K562 (cell line): ENCODE data around the gene VDAC2. TPM values are rescaled to one million over a fixed set of nuclear protein-coding genes. Genes with fewer than 3 reads are reported as not detected.
A peak's percentile ranks its signal among the peaks of the same experiment; 100 is the strongest.

Experiments used
- CBX2 ChIP-seq: fragments of 200-600 bp; sonication (generic); IDR thresholded peaks from one replicate; pipeline ENCODE4 v1.6.1; 2012; ENCODE audit warnings: mild to moderate bottlenecking, low read length, inconsistent platforms; ENCODE audit not compliant: insufficient read depth, poor library complexity, severe bottlenecking
- CCAR2 ChIP-seq: fragments of 200-400 bp; formaldehyde crosslinking; IDR thresholded peaks from 2 replicates; pipeline ENCODE4 v1.6.1; 2017; ENCODE audit warnings: mild to moderate bottlenecking, low read depth, low read length
- DEAF1 ChIP-seq: fragments of 450-650 bp; formaldehyde crosslinking; IDR thresholded peaks from 2 replicates; pipeline ENCODE4 v1.4.0; 2020; ENCODE audit warnings: mild to moderate bottlenecking, moderate library complexity
- EGR1 ChIP-seq: fragments of 450-650 bp; conservative IDR thresholded peaks from 2 replicates; pipeline ENCODE4 v1.6.1; 2017; ENCODE audit warnings: mild to moderate bottlenecking
- ELF4 ChIP-seq: fragments of 450-650 bp; formaldehyde crosslinking; IDR thresholded peaks from 2 replicates; pipeline ENCODE4 v1.4.0; 2022; ENCODE audit warnings: missing genetic modification characterization
- FOXP4 ChIP-seq: sonication (generic); formaldehyde crosslinking; IDR thresholded peaks from 2 replicates; pipeline ENCODE4 v1.8.0; 2022; ENCODE audit warnings: mild to moderate bottlenecking, missing genetic modification reagents, borderline replicate concordance
- HOXB6 ChIP-seq: fragments of 250-450 bp; sonication (Bioruptor Pico); IDR thresholded peaks from 2 replicates; pipeline ENCODE4 v1.5.1; 2022; ENCODE audit warnings: mild to moderate bottlenecking, borderline replicate concordance
- KDM1A ChIP-seq, 2 experiments: fragments of 450-650 bp; IDR thresholded peaks; 2 replicates each; pipeline ENCODE4 v1.6.1; 2016; ENCODE audit warnings: mild to moderate bottlenecking in 2 of 2
- RNF2 ChIP-seq: sonication (generic); IDR thresholded peaks from 2 replicates; pipeline ENCODE4 v1.6.1; 2016
- SLC30A9 ChIP-seq: fragments of 250-450 bp; sonication (Bioruptor Pico); IDR thresholded peaks from 2 replicates; pipeline ENCODE4 v1.8.0; 2022; ENCODE audit warnings: mild to moderate bottlenecking, moderate library complexity
- SUPT5H ChIP-seq: fragments of 450-650 bp; IDR thresholded peaks from 2 replicates; pipeline ENCODE4 v1.6.1; 2016
- ZFP30 ChIP-seq: fragments of 250-450 bp; sonication (Bioruptor Pico); IDR thresholded peaks from 2 replicates; pipeline ENCODE4 v1.8.0; 2022; ENCODE audit warnings: moderate library complexity, mild to moderate bottlenecking, inconsistent platforms, borderline replicate concordance
- ZNF175 ChIP-seq: fragments of 200-800 bp; sonication (Bioruptor generic); IDR thresholded peaks from 2 replicates; pipeline ENCODE4 v1.6.1; 2016; ENCODE audit warnings: low read depth, mild to moderate bottlenecking, missing genetic modification characterization, missing compliant biosample characterization
- ZNF354B ChIP-seq: fragments of 250-450 bp; sonication (Bioruptor Pico); IDR thresholded peaks from 2 replicates; pipeline ENCODE4 v1.4.0; 2020
- ZNF444 ChIP-seq: fragments of 250-450 bp; sonication (Bioruptor Pico); IDR thresholded peaks from 2 replicates; pipeline ENCODE4 v1.4.0; 2020; ENCODE audit warnings: mild to moderate bottlenecking, moderate library complexity
- ZNF551 ChIP-seq: fragments of 250-450 bp; sonication (Bioruptor Pico); IDR thresholded peaks from 2 replicates; pipeline ENCODE4 v1.5.0; 2021; ENCODE audit warnings: mild to moderate bottlenecking, moderate library complexity
- ZNF76 ChIP-seq: fragments of 250-450 bp; sonication (Bioruptor Pico); IDR thresholded peaks from 2 replicates; pipeline ENCODE4 v1.4.0; 2020; ENCODE audit warnings: mild to moderate bottlenecking, moderate library complexity, borderline replicate concordance
- ZSCAN29 ChIP-seq: fragments of 450-650 bp; IDR thresholded peaks from 2 replicates; pipeline ENCODE4 v1.6.1; 2017
- polyA plus RNA-seq, 8 experiments: library from polyadenylated mRNA; depleted of rRNA in 4 of 8; stranded (reverse) in 5 of 8; unstranded in 3 of 8; fragments of >200 nt; fragmentation: Nextera tagmentation in 2 of 8; fragmentation: Illumina TruSeq in 1 of 8; extraction: Ambion mirVana in 2 of 8; extraction: Trizol in 1 of 8; gene quantifications; 2 replicates each; pipeline versions ENCODE4 v1.2.1 to v1.2.3, GENCODE V29; 2011 to 2014; ENCODE audit warnings: inconsistent platforms in 1 of 8, missing spikeins in 1 of 8
- total RNA-seq, 7 experiments: library from RNA; depleted of rRNA in 6 of 7; stranded (reverse); fragments of >200 nt in 6 of 7; fragmentation: Illumina TruSeq in 2 of 7; extraction: Trizol in 2 of 7; gene quantifications; 2 replicates each; pipeline versions ENCODE4 v1.2.1 to v1.2.3, GENCODE V29; 2011 to 2021; ENCODE audit warnings: low replicate concordance in 1 of 7
- TF ChIP-seq, protein P1 (sequence below): fragments of 450-650 bp; IDR thresholded peaks from 2 replicates; pipeline ENCODE4 v1.6.1; 2017; ENCODE audit warnings: antibody characterized with exemption, mild to moderate bottlenecking
- TF ChIP-seq, protein P2 (sequence below): fragments of 250-450 bp; sonication (Bioruptor Pico); IDR thresholded peaks from 2 replicates; pipeline ENCODE4 v1.5.1; 2021; ENCODE audit warnings: mild to moderate bottlenecking

VDAC2 gene
- total and polyA plus RNA-seq, 9 of the 15 experiments (the other 6 are each of a cell fraction or from before 2014, with no cell fraction given), result 139 to 450 (median 250) TPM

GRCh38 chr10:75210282-75211006, at the start of gene VDAC2 (continued):
- TF ChIP-seq ZFP30, result no peak
- TF ChIP-seq SUPT5H, result peak; percentile 52
- no peak for TF ChIP-seq ZNF551 (CRISPR knock-in tag)
- TF ChIP-seq CBX2, result no peak
- peak; percentile 95 for TF ChIP-seq EGR1
- TF ChIP-seq ZNF354B (CRISPR knock-in tag), result no peak
- TF ChIP-seq FOXP4 (CRISPR knock-in tag), result peak; percentile 91; the same call in 1 of the 2 replicates
- TF ChIP-seq ZSCAN29, result no peak; the same call in 1 of the 2 replicates
- TF ChIP-seq KDM1A (IDR thresholded peaks at IDR 0.05), result no peak
- TF ChIP-seq, protein P1, sequence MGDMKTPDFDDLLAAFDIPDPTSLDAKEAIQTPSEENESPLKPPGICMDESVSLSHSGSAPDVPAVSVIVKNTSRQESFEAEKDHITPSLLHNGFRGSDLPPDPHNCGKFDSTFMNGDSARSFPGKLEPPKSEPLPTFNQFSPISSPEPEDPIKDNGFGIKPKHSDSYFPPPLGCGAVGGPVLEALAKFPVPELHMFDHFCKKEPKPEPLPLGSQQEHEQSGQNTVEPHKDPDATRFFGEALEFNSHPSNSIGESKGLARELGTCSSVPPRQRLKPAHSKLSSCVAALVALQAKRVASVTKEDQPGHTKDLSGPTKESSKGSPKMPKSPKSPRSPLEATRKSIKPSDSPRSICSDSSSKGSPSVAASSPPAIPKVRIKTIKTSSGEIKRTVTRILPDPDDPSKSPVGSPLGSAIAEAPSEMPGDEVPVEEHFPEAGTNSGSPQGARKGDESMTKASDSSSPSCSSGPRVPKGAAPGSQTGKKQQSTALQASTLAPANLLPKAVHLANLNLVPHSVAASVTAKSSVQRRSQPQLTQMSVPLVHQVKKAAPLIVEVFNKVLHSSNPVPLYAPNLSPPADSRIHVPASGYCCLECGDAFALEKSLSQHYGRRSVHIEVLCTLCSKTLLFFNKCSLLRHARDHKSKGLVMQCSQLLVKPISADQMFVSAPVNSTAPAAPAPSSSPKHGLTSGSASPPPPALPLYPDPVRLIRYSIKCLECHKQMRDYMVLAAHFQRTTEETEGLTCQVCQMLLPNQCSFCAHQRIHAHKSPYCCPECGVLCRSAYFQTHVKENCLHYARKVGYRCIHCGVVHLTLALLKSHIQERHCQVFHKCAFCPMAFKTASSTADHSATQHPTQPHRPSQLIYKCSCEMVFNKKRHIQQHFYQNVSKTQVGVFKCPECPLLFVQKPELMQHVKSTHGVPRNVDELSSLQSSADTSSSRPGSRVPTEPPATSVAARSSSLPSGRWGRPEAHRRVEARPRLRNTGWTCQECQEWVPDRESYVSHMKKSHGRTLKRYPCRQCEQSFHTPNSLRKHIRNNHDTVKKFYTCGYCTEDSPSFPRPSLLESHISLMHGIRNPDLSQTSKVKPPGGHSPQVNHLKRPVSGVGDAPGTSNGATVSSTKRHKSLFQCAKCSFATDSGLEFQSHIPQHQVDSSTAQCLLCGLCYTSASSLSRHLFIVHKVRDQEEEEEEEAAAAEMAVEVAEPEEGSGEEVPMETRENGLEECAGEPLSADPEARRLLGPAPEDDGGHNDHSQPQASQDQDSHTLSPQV, result no peak; the same call in 1 of the 2 replicates
- TF ChIP-seq ELF4 (CRISPR knock-in tag), result peak; percentile 91
- TF ChIP-seq HOXB6 (CRISPR knock-in tag), result no peak
- TF ChIP-seq ZNF444, result no peak
- no peak for TF ChIP-seq CCAR2
- TF ChIP-seq ZNF175 (CRISPR knock-in tag), result no peak
- peak; percentile 69 for TF ChIP-seq ZNF76
- TF ChIP-seq RNF2, result peak; percentile 80
- TF ChIP-seq SLC30A9 (CRISPR knock-in tag), result no peak
- TF ChIP-seq DEAF1 (CRISPR knock-in tag), result peak; percentile 18; the same call in 1 of the 2 replicates
- TF ChIP-seq, protein P2, sequence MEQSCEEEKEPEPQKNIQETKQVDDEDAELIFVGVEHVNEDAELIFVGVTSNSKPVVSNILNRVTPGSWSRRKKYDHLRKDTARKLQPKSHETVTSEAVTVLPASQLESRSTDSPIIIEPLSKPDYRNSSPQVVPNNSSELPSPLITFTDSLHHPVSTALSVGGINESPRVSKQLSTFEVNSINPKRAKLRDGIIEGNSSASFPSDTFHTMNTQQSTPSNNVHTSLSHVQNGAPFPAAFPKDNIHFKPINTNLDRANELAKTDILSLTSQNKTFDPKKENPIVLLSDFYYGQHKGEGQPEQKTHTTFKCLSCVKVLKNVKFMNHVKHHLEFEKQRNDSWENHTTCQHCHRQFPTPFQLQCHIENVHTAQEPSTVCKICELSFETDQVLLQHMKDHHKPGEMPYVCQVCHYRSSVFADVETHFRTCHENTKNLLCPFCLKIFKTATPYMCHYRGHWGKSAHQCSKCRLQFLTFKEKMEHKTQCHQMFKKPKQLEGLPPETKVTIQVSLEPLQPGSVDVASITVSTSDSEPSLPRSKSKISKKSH (CRISPR knock-in tag), result no peak
